ENCODE data around the gene RPP14.

DNA sequence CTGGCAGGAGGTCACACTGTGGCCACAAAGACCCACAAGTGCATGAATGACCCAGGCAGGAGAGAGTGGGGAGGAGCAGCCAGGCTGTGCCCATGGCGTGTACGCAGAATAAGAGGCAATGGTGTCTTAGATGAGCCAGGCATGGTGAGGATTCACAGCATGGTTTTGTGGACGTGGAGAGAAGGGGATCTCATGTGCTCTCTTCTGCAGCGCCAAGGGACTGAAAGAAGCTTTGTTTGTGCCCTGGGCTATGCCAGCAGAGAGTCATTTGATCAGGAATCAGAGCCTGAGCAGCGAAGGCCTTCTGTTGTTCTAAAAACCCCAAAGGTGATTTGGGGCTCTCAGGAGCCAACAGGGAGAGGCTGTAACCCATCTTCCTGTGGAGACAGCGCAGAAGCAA lies 18.7 kb upstream of the RPP14 start:
- TF ChIP-seq, protein P1, sequence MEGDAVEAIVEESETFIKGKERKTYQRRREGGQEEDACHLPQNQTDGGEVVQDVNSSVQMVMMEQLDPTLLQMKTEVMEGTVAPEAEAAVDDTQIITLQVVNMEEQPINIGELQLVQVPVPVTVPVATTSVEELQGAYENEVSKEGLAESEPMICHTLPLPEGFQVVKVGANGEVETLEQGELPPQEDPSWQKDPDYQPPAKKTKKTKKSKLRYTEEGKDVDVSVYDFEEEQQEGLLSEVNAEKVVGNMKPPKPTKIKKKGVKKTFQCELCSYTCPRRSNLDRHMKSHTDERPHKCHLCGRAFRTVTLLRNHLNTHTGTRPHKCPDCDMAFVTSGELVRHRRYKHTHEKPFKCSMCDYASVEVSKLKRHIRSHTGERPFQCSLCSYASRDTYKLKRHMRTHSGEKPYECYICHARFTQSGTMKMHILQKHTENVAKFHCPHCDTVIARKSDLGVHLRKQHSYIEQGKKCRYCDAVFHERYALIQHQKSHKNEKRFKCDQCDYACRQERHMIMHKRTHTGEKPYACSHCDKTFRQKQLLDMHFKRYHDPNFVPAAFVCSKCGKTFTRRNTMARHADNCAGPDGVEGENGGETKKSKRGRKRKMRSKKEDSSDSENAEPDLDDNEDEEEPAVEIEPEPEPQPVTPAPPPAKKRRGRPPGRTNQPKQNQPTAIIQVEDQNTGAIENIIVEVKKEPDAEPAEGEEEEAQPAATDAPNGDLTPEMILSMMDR (IDR thresholded peaks at IDR 0.05) = no peak
- TF ChIP-seq POLR2A (IDR thresholded peaks at IDR 0.05; ENCODE audit: low read depth) (no peak), POLR2AphosphoS5 (IDR thresholded peaks at IDR 0.05) (no peak)
